Panc1 (cell line): ENCODE measurements around the gene CDH12. TPM values are rescaled to one million over a fixed set of nuclear protein-coding genes. Genes with fewer than 3 reads are reported as not detected.
A peak's percentile ranks its signal among the peaks of the same experiment; 100 is the strongest.

Source experiments
- ATAC-seq: fragments of 200-7000 bp; cut with Tn5 transposase; 2 replicates; pipeline ENCODE4 v1.9.1; 2020; ENCODE audit warnings: mild to moderate bottlenecking, moderate library complexity
- BruUV-seq: library from RNA; stranded (reverse); fragments of 400-500 nt; replicated peaks from 2 replicates; lab custom pipeline; 2021; lab: Mats Ljungman, UMichigan
- CTCF ChIA-PET: fragments of 300-600 bp; sonication (Branson Sonifier 250); formaldehyde crosslinking; loops from one replicate; lab custom pipeline; 2022; ENCODE audit warnings: antibody characterized with exemption; lab: Charles Lee
- POLR2A ChIA-PET: fragments of 300-600 bp; sonication (Branson Sonifier 250); formaldehyde crosslinking; loops from one replicate; lab custom pipeline; 2022; ENCODE audit warnings: antibody characterized with exemption; lab: Charles Lee
- DNase-seq: peaks from one replicate; pipeline ENCODE4 v3.0.0-alpha.2; 2010; ENCODE audit warnings: low read depth, low spot score
- H3K27ac ChIP-seq: 2 replicates; pipeline ENCODE4 v1.5.1; 2011; ENCODE audit warnings: mild to moderate bottlenecking, low read length, inconsistent platforms
- H3K27me3 ChIP-seq: fragments of 200-500 bp; sonication (Bioruptor generic); 2 replicates; pipeline ENCODE4 v1.6.0; 2014; ENCODE audit warnings: low read length, inconsistent platforms; ENCODE audit not compliant: control insufficient read depth, insufficient read depth
- H3K36me3 ChIP-seq: fragments of 200-500 bp; sonication (Bioruptor generic); 2 replicates; pipeline ENCODE4 v1.5.1; 2014; ENCODE audit warnings: inconsistent platforms, mild to moderate bottlenecking, low read length, moderate library complexity; ENCODE audit not compliant: control insufficient read depth, insufficient read depth
- H3K4me1 ChIP-seq: 2 replicates; pipeline ENCODE4 v1.5.1; 2011; ENCODE audit warnings: inconsistent platforms, mild to moderate bottlenecking, low read length, moderate library complexity; ENCODE audit not compliant: control insufficient read depth, insufficient read depth
- H3K4me3 ChIP-seq, 2 experiments: 2 replicates each; pipeline ENCODE4 v1.5.1; 2011 to 2012; ENCODE audit warnings: low read depth in 2 of 2, low read length in 2 of 2, mild to moderate bottlenecking in 2 of 2, inconsistent platforms in 1 of 2, moderate library complexity in 1 of 2
- H3K9me3 ChIP-seq: fragments of 200-500 bp; sonication (Bioruptor generic); 2 replicates; pipeline ENCODE4 v1.5.1; 2014; ENCODE audit warnings: low read depth, mild to moderate bottlenecking, inconsistent platforms, low read length, moderate library complexity; ENCODE audit not compliant: control insufficient read depth, insufficient read depth
- CTCF ChIP-seq: fragments of 450-650 bp; IDR thresholded peaks from 2 replicates; pipeline ENCODE4 v1.5.1; 2017; ENCODE audit warnings: mild to moderate bottlenecking
- POLR2AphosphoS5 ChIP-seq: IDR thresholded peaks from 2 replicates; pipeline ENCODE4 v1.6.1; 2012; ENCODE audit warnings: mild to moderate bottlenecking, low read depth, low read length, moderate library complexity
- REST ChIP-seq, 2 experiments: IDR thresholded peaks; 2 replicates each; pipeline ENCODE4 v1.6.1; 2011 to 2012; ENCODE audit warnings: low read depth in 2 of 2, control low read depth in 1 of 2, low read length in 1 of 2, mild to moderate bottlenecking in 1 of 2, moderate library complexity in 1 of 2; ENCODE audit not compliant: insufficient read depth in 1 of 2
- SIN3A ChIP-seq: IDR thresholded peaks from 2 replicates; pipeline ENCODE4 v1.6.1; 2012; ENCODE audit warnings: low read depth, mild to moderate bottlenecking, low read length, moderate library complexity, borderline replicate concordance; ENCODE audit not compliant: insufficient read depth
- TCF7L2 ChIP-seq: IDR thresholded peaks from 2 replicates; pipeline ENCODE4 v1.6.1; 2011; ENCODE audit warnings: mild to moderate bottlenecking, low read depth, low read length, inconsistent platforms
- in situ Hi-C: cut with HindIII; loops from 2 replicates; pipeline ENCODE4 v1.10.0; 2016; ENCODE audit warnings: low sequenced_read_pairs, low pct_unique_long_range_greater_than_20kb
- intact Hi-C: fragments of 100-400 bp; cut with micrococcal nuclease; formaldehyde crosslinking; loops from one replicate; pipeline ENCODE4 v1.10.0; 2022; ENCODE audit not compliant: unreplicated experiment
- total RNA-seq: library from RNA; stranded (reverse); gene quantifications from one replicate; pipeline ENCODE4 v1.2.1, GENCODE V29; 2021; ENCODE audit not compliant: unreplicated experiment

The CDH12 gene
- total RNA-seq, 1 experiment from 2014 or later = not detected

GRCh38 chr5:22835686-22836085 lies 17.5 kb downstream of the CDH12 start:
- BruUV-seq = no TSS peak
- ATAC-seq (no peak), DNase-seq (peak; percentile 4)
- Histone ChIP-seq H3K4me3 (no peak overlapping the region), H3K4me1 (no peaks in the 10 kb centered on the region), H3K36me3 (no peaks in the 10 kb centered on the region), H3K27me3 (no peaks in the 10 kb centered on the region), H3K9me3 (no peaks in the 10 kb centered on the region), H3K27ac (no peak overlapping the region)
- in situ Hi-C loops = no loop called here
- CTCF ChIA-PET = no interaction called here
- POLR2A ChIA-PET = interaction anchor here (0.8 kb wide), 1 partner anchor 65 kb away, joined by 4 read pairs; no protein-coding TSS in a partner anchor
- TF ChIP-seq TCF7L2 (no peak), CTCF (no peak), SIN3A (no peak), REST (IDR thresholded peaks at IDR 0.05; ENCODE audit: insufficient read depth in 1 of 2, low read depth in 2 of 2, low read length in 1 of 2) (no peak), POLR2AphosphoS5 (no peak)
- intact Hi-C loops = no loop called here

GRCh38 chr5:22793463-22793862 lies 59.7 kb downstream of the CDH12 start:
- Histone ChIP-seq H3K27me3 (no peaks in the 10 kb centered on the region), H3K4me1 (no peaks in the 10 kb centered on the region), H3K36me3 (no peaks in the 10 kb centered on the region), H3K9me3 (no peaks in the 10 kb centered on the region), H3K27ac (no peak overlapping the region), H3K4me3 (no peak overlapping the region)
- BruUV-seq = no TSS peak
- ChIA-PET CTCF (no interaction called here), POLR2A (no interaction called here)
- no peak for TF ChIP-seq CTCF
- no peak for TF ChIP-seq REST (IDR thresholded peaks at IDR 0.05; ENCODE audit: insufficient read depth in 1 of 2, low read depth in 2 of 2, low read length in 1 of 2)
- no peak for TF ChIP-seq SIN3A
- TF ChIP-seq TCF7L2 = no peak
- TF ChIP-seq POLR2AphosphoS5 = no peak
- intact Hi-C loops = no loop called here
- in situ Hi-C loops = no loop called here
- ATAC-seq (no peak), DNase-seq (no peak)
